ENCODE results near the gene LRIG2. TPM values are rescaled to one million over a fixed set of nuclear protein-coding genes. Genes with fewer than 3 reads are reported as not detected.

LRIG2 gene
- total and polyA plus RNA-seq, 2 donors (not counting 1 experiment from before 2014, with no cell fraction given) = 9.4 to 14.7 TPM

- Histone ChIP-seq H3K4me3 (replicated peaks in 1 of 4; ENCODE audit: control extremely low read depth in 1 of 4, insufficient read depth in 1 of 4, low read depth in 3 of 4, low read length in 4 of 4) (no peak overlapping the region), H3K9ac (ENCODE audit: insufficient read depth, low read length) (no peak overlapping the region), H3K36me3 (ENCODE audit: control insufficient read depth, insufficient read depth, low read length) (no peaks in the 10 kb centered on the region), H3K27ac (ENCODE audit: insufficient read depth, low read length) (no peak overlapping the region), H4K20me1 (ENCODE audit: control insufficient read depth, extremely low read depth, insufficient read depth, low read length) (no peaks in the 10 kb centered on the region), H3K27me3 (ENCODE audit: control insufficient read depth, insufficient read depth, low read length) (no peaks in the 10 kb centered on the region), H3K4me2 (ENCODE audit: extremely low read depth, insufficient read depth, low read length) (no peak overlapping the region), H3K9me3 (ENCODE audit: control insufficient read depth, insufficient read depth, low read depth, low read length) (no peaks in the 10 kb centered on the region), H2AFZ (ENCODE audit: low read length) (no peak overlapping the region), H3K79me2 (ENCODE audit: control insufficient read depth, insufficient read depth, low read length) (peaks cover 40% of the 10 kb centered on the region), H3K4me1 (ENCODE audit: control insufficient read depth, extremely low read depth, insufficient read depth, low read length) (no peaks in the 10 kb centered on the region)
- DNase-seq (ENCODE audit: low read depth in 2 of 2) = no peak
- TF ChIP-seq CTCF (conservative IDR thresholded peaks at IDR 0.05 in 1 of 2, IDR thresholded peaks at IDR 0.05 in 1 of 2; ENCODE audit: low read depth in 1 of 2, low read length in 2 of 2) (no peak), EZH2 (IDR thresholded peaks at IDR 0.05; ENCODE audit: low read length, missing control alignments) (no peak)
Observed at GRCh38 chr1:113086541-113086940, 13.5 kb downstream of the LRIG2 start.

- H3K36me3 ChIP-seq (ENCODE audit: control insufficient read depth, insufficient read depth, low read length) = no peaks in the 10 kb centered on the region
- no peak overlapping the region for H3K4me2 ChIP-seq (ENCODE audit: extremely low read depth, insufficient read depth, low read length)
- H3K79me2 ChIP-seq (ENCODE audit: control insufficient read depth, insufficient read depth, low read length) = peaks cover 30% of the 10 kb centered on the region
- H3K4me1 ChIP-seq (ENCODE audit: control insufficient read depth, extremely low read depth, insufficient read depth, low read length) = no peaks in the 10 kb centered on the region
- H3K9ac ChIP-seq (ENCODE audit: insufficient read depth, low read length) = no peak overlapping the region
- H4K20me1 ChIP-seq (ENCODE audit: control insufficient read depth, extremely low read depth, insufficient read depth, low read length) = no peaks in the 10 kb centered on the region
- no peaks in the 10 kb centered on the region for H3K9me3 ChIP-seq (ENCODE audit: control insufficient read depth, insufficient read depth, low read depth, low read length)
- no peak overlapping the region for H2AFZ ChIP-seq (ENCODE audit: low read length)
- no peak overlapping the region for H3K27ac ChIP-seq (ENCODE audit: insufficient read depth, low read length)
- H3K27me3 ChIP-seq (ENCODE audit: control insufficient read depth, insufficient read depth, low read length) = no peaks in the 10 kb centered on the region
- peak in 1 of 2 donors; percentile 42 for DNase-seq (ENCODE audit: low read depth in 2 of 2)
- no peak for TF ChIP-seq EZH2 (IDR thresholded peaks at IDR 0.05; ENCODE audit: low read length, missing control alignments)
- no peak for TF ChIP-seq CTCF (conservative IDR thresholded peaks at IDR 0.05 in 1 of 2, IDR thresholded peaks at IDR 0.05 in 1 of 2; ENCODE audit: low read depth in 1 of 2, low read length in 2 of 2)
- no peak overlapping the region for H3K4me3 ChIP-seq (replicated peaks in 1 of 4; ENCODE audit: control extremely low read depth in 1 of 4, insufficient read depth in 1 of 4, low read depth in 3 of 4, low read length in 4 of 4)
Observed at GRCh38 chr1:113088972-113089371, 16.0 kb downstream of the LRIG2 start.

- no peak for DNase-seq (ENCODE audit: low read depth in 2 of 2)
- Histone ChIP-seq H3K79me2 (ENCODE audit: control insufficient read depth, insufficient read depth, low read length) (peaks cover 30% of the 10 kb centered on the region), H3K36me3 (ENCODE audit: control insufficient read depth, insufficient read depth, low read length) (no peaks in the 10 kb centered on the region), H3K9me3 (ENCODE audit: control insufficient read depth, insufficient read depth, low read depth, low read length) (no peaks in the 10 kb centered on the region), H3K27me3 (ENCODE audit: control insufficient read depth, insufficient read depth, low read length) (no peaks in the 10 kb centered on the region), H3K9ac (ENCODE audit: insufficient read depth, low read length) (no peak overlapping the region), H3K4me1 (ENCODE audit: control insufficient read depth, extremely low read depth, insufficient read depth, low read length) (no peaks in the 10 kb centered on the region), H3K4me3 (replicated peaks in 1 of 4; ENCODE audit: control extremely low read depth in 1 of 4, insufficient read depth in 1 of 4, low read depth in 3 of 4, low read length in 4 of 4) (no peak overlapping the region), H4K20me1 (ENCODE audit: control insufficient read depth, extremely low read depth, insufficient read depth, low read length) (no peaks in the 10 kb centered on the region), H3K27ac (ENCODE audit: insufficient read depth, low read length) (no peak overlapping the region), H2AFZ (ENCODE audit: low read length) (no peak overlapping the region), H3K4me2 (ENCODE audit: extremely low read depth, insufficient read depth, low read length) (no peak overlapping the region)
- TF ChIP-seq CTCF (conservative IDR thresholded peaks at IDR 0.05 in 1 of 2, IDR thresholded peaks at IDR 0.05 in 1 of 2; ENCODE audit: low read depth in 1 of 2, low read length in 2 of 2) (no peak), EZH2 (IDR thresholded peaks at IDR 0.05; ENCODE audit: low read length, missing control alignments) (no peak)
Observed at GRCh38 chr1:113090051-113090450, 17.1 kb downstream of the LRIG2 start.
